ENCODE data around the gene WDR27. TPM values are rescaled to one million over a fixed set of nuclear protein-coding genes. Genes with fewer than 3 reads are reported as not detected.
"Not testable (repeated sequence)": the region's sequence is repeated elsewhere in the genome, so short reads cannot be mapped to it uniquely, and the experiment has no call there.

WDR27 gene
- total and polyA plus RNA-seq, 5 experiments from 2014 or later, result 3.7 to 80.9 (median 7.3) TPM

DNA sequence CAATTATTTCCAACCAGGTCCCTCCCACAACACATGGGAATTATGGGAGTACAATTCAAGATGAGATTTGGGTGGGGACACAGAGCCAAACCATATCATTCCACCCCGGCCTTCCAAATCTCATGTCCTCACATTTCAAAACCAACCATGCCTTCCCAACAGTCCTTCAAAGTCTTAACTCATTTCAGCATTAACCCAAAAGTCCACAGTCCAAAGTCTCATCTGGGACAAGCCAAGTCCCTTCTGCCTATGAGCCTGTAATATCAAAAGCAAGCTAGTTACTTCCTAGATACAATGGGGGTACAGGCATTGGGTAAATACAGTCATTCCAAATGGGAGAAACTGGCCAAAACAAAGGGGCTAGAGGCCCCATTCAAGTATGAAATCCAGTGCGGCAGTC is 93.2 kb downstream of the WDR27 start:
- H3K4me3 Mint-ChIP-seq, POLR2A ChIA-PET, H3K27ac Mint-ChIP-seq, ATAC-seq, H3K27me3 Mint-ChIP-seq, DNase-seq, H3K4me1 Mint-ChIP-seq: not testable (repeated sequence)
- peaks cover 20 to 51% (median 25%) of the 10 kb centered on the region in 3 donors for H3K36me3 Mint-ChIP-seq
- H3K9me3 Mint-ChIP-seq, result peaks cover 0 to 15% (median 0%) of the 10 kb centered on the region in 9 donors

GRCh38 chr6:169604076-169604475 is 97.8 kb downstream of the WDR27 start:
- POLR2A ChIA-PET, result no interaction called here
- Mint-ChIP-seq H3K4me1 (no peaks in the 10 kb centered on the region), H3K36me3 (peaks cover 38 to 70% (median 43%) of the 10 kb centered on the region in 3 donors), H3K4me3 (no peak overlapping the region), H3K9me3 (peaks cover 0 to 18% (median 0%) of the 10 kb centered on the region in 9 donors), H3K27ac (peak overlapping the region in 1 of 10 donors; percentile 76), H3K27me3 (no peaks in the 10 kb centered on the region)
- DNase-seq (no peak), ATAC-seq (no peak)

- H3K27me3 Mint-ChIP-seq, H3K27ac Mint-ChIP-seq, H3K4me1 Mint-ChIP-seq, POLR2A ChIA-PET, H3K4me3 Mint-ChIP-seq, ATAC-seq, DNase-seq: not testable (repeated sequence)
- Mint-ChIP-seq H3K9me3 (peaks cover 2 to 31% (median 9%) of the 10 kb centered on the region in 9 donors), H3K36me3 (peaks cover 50 to 68% (median 53%) of the 10 kb centered on the region in 3 donors)
Measured at GRCh38 chr6:169601129-169601528, 100.7 kb downstream of the WDR27 start.

- Mint-ChIP-seq H3K27ac (no peak overlapping the region), H3K4me1 (peaks cover 11 to 35% (median 25%) of the 10 kb centered on the region in 4 donors), H3K27me3 (no peaks in the 10 kb centered on the region), H3K36me3 (peaks cover 9 to 17% (median 13%) of the 10 kb centered on the region in 3 donors), H3K9me3 (peaks cover 0 to 12% (median 5%) of the 10 kb centered on the region in 9 donors), H3K4me3 (no peak overlapping the region)
- DNase-seq, result no peak
- POLR2A ChIA-PET, result no interaction called here
- no peak for ATAC-seq
Measured at GRCh38 chr6:169592558-169592957, 109.3 kb downstream of the WDR27 start.

DNA sequence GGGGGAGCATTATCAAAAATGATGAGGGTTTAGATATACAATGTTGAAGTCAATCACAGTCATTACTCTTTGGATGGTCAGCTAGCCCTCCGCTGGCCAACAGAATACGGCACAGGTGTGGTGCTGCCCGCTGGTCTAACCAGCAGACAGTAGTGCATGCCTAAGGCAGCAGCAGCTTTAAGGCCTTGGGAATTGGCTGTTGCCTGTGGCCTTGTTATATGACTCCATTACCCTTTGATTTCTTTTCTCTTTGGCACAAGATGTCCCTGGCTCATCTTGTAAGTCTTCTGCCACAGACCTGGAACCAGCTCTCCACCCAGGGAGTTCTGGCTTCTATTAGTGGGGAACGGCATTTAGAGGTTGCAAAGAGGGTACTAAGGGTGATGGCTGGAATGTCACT is 110.2 kb downstream of the WDR27 start:
- Mint-ChIP-seq H3K27ac (no peak overlapping the region), H3K4me1 (peaks cover 11 to 36% (median 26%) of the 10 kb centered on the region in 4 donors), H3K9me3 (peaks cover 0 to 5% (median under 1%) of the 10 kb centered on the region in 9 donors), H3K27me3 (no peaks in the 10 kb centered on the region), H3K36me3 (peaks cover 5 to 10% (median 8%) of the 10 kb centered on the region in 3 donors), H3K4me3 (no peak overlapping the region)
- POLR2A ChIA-PET, result no interaction called here
- no peak for DNase-seq
- ATAC-seq, result no peak

- H3K4me1 Mint-ChIP-seq, result peaks cover 11 to 36% (median 26%) of the 10 kb centered on the region in 4 donors
- H3K9me3 Mint-ChIP-seq, result peaks cover 0 to 3% (median 0%) of the 10 kb centered on the region in 9 donors
- peaks cover 4 to 10% (median 5%) of the 10 kb centered on the region in 3 donors for H3K36me3 Mint-ChIP-seq
- H3K27me3 Mint-ChIP-seq, result no peaks in the 10 kb centered on the region
- H3K27ac Mint-ChIP-seq, result peak overlapping the region in 6 of 10 donors; percentile 17 to 85 (median 67)
- POLR2A ChIA-PET, result no interaction called here
- ATAC-seq (no peak), DNase-seq (no peak)
- H3K4me3 Mint-ChIP-seq, result peak overlapping the region in 2 of 10 donors; percentile 50 to 66
Measured at GRCh38 chr6:169590376-169590939, 111.4 kb downstream of the WDR27 start.

GRCh38 chr6:169589699-169590257 is 112.1 kb downstream of the WDR27 start:
- ATAC-seq, result peak; percentile 58 to 78
- peak overlapping the region; percentile 13 to 85 (median 76) for H3K27ac Mint-ChIP-seq
- peaks cover 0 to 3% (median 0%) of the 10 kb centered on the region in 9 donors for H3K9me3 Mint-ChIP-seq
- peak overlapping the region in 9 of 10 donors; percentile 4 to 66 (median 50) for H3K4me3 Mint-ChIP-seq
- no peaks in the 10 kb centered on the region for H3K27me3 Mint-ChIP-seq
- POLR2A ChIA-PET, result no interaction called here
- DNase-seq, result peak in 3 of 10 donors; percentile 12 to 19 (median 16)
- H3K4me1 Mint-ChIP-seq, result peaks cover 11 to 41% (median 26%) of the 10 kb centered on the region in 4 donors
- H3K36me3 Mint-ChIP-seq, result peaks cover 4 to 10% (median 5%) of the 10 kb centered on the region in 3 donors

GRCh38 chr6:169589293-169589692 is 112.5 kb downstream of the WDR27 start:
- peak; percentile 53 to 81 for ATAC-seq
- DNase-seq, result peak in 5 of 10 donors; percentile 8 to 33 (median 25)
- H3K36me3 Mint-ChIP-seq, result peaks cover 4 to 10% (median 5%) of the 10 kb centered on the region in 3 donors
- POLR2A ChIA-PET, result no interaction called here
- no peaks in the 10 kb centered on the region for H3K27me3 Mint-ChIP-seq
- peaks cover 0 to 3% (median 0%) of the 10 kb centered on the region in 9 donors for H3K9me3 Mint-ChIP-seq
- H3K4me3 Mint-ChIP-seq, result peak overlapping the region in 8 of 10 donors; percentile 7 to 67 (median 48)
- H3K27ac Mint-ChIP-seq, result peak overlapping the region; percentile 32 to 85 (median 76)
- H3K4me1 Mint-ChIP-seq, result peaks cover 13 to 46% (median 31%) of the 10 kb centered on the region in 4 donors

DNA sequence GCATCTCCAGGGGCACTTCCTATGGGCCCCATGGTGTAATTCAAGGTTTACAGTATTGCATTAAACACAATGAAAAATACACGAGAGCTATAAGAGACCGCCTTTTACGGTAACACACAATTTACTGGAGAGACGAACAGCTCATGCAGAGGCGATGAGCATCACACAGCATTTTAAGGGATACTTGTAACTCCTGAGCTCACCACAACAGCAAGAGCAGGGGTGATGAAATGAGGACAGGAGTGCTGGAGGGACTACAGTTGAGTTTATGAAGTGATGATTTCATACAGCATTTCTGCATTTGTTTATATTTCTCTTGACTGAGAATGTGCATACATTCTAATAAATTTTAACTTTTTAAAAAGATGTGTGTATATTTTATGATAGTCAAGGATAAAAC is 113.9 kb downstream of the WDR27 start:
- Mint-ChIP-seq H3K9me3 (peaks cover 0 to 3% (median 0%) of the 10 kb centered on the region in 9 donors), H3K27ac (no peak overlapping the region), H3K4me3 (no peak overlapping the region), H3K36me3 (peaks cover 4 to 10% (median 5%) of the 10 kb centered on the region in 3 donors), H3K4me1 (peaks cover 17 to 58% (median 41%) of the 10 kb centered on the region in 4 donors), H3K27me3 (no peaks in the 10 kb centered on the region)
- no peak for DNase-seq
- ATAC-seq, result no peak
- POLR2A ChIA-PET, result no interaction called here

GRCh38 chr6:169583886-169584541 is 117.8 kb downstream of the WDR27 start:
- peak overlapping the region in 1 of 10 donors; percentile 63 for H3K27ac Mint-ChIP-seq
- POLR2A ChIA-PET, result interaction anchor here (0.6 to 1.0 kb wide), 2 partner anchors 15 to 139 kb away, joined by 3 to 7 read pairs; no protein-coding TSS in a partner anchor
- no peaks in the 10 kb centered on the region for H3K27me3 Mint-ChIP-seq
- peaks cover 12 to 26% (median 21%) of the 10 kb centered on the region in 3 donors for H3K36me3 Mint-ChIP-seq
- peak overlapping the region in 9 of 10 donors; percentile 1 to 52 (median 7) for H3K4me3 Mint-ChIP-seq
- peaks cover 8 to 40% (median 21%) of the 10 kb centered on the region in 4 donors for H3K4me1 Mint-ChIP-seq
- ATAC-seq (peak; percentile 77 to 90), DNase-seq (peak in 3 of 10 donors; percentile 29 to 38 (median 31))
- H3K9me3 Mint-ChIP-seq, result peaks cover 0 to 3% (median 0%) of the 10 kb centered on the region in 9 donors

GRCh38 chr6:169579407-169580111 is 122.3 kb downstream of the WDR27 start:
- H3K27me3 Mint-ChIP-seq, result no peaks in the 10 kb centered on the region
- POLR2A ChIA-PET, result no interaction called here
- no peak overlapping the region for H3K4me3 Mint-ChIP-seq
- no peaks in the 10 kb centered on the region for H3K9me3 Mint-ChIP-seq
- no peak for ATAC-seq
- H3K36me3 Mint-ChIP-seq, result peaks cover 12 to 23% (median 21%) of the 10 kb centered on the region in 3 donors
- H3K27ac Mint-ChIP-seq, result peak overlapping the region in 1 of 10 donors; percentile 4
- DNase-seq, result no peak
- H3K4me1 Mint-ChIP-seq, result peaks cover 6 to 21% (median 13%) of the 10 kb centered on the region in 4 donors

DNA sequence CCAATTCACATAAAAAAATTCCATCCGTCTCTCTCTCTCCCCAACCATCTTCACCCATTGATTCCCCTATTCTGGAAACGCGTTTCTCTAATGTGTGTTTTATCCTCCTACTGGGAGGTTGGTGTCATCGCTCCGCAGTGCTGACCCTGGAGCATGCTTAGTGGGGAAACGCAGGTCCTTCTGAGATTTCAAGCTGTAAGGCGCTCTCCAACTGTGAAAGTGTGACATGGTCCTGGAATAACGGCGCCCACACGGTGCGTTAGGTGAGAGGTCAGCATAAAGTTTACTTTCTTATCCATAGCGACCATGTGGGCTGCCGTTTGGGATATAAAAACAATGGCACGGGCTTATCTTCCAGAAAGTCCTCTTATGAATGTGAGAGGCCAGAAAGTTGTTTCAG is 123.9 kb downstream of the WDR27 start:
- DNase-seq, result no peak
- no peak for ATAC-seq
- H3K4me3 Mint-ChIP-seq, result no peak overlapping the region

More for the DNA sequence above, 123.9 kb downstream of the WDR27 start:
- POLR2A ChIA-PET, result no interaction called here
- Mint-ChIP-seq H3K9me3 (no peaks in the 10 kb centered on the region), H3K27ac (peak overlapping the region in 1 of 10 donors; percentile 40), H3K27me3 (no peaks in the 10 kb centered on the region), H3K4me1 (peaks cover 0 to 6% (median 0%) of the 10 kb centered on the region in 4 donors), H3K36me3 (peaks cover 12 to 23% (median 21%) of the 10 kb centered on the region in 3 donors)

Data from naive thymus-derived CD8-positive, alpha-beta T cell (primary cell).